Medulla oblongata (tissue), 1 donor: Measurements from ENCODE around the gene TCAP.

ENCODE experiments used
- DNase-seq: peaks from one replicate; pipeline ENCODE4 v3.0.0-alpha.2; 2015; ENCODE audit errors: extremely low spot score

The TCAP gene

GRCh38 chr17:39664581-39665561 is at the start of gene TCAP:
Gene TCAP, plus strand, starts transcription at chr17:39665349. Its CDS starts 11 bp downstream, at chr17:39665360.
- DNase-seq: no peak

GRCh38 chr17:39615434-39615833 is 49.7 kb upstream of the TCAP start:
- no peak for DNase-seq

GRCh38 chr17:39617100-39617445 is 48.1 kb upstream of the TCAP start:
- no peak for DNase-seq

- no peak for DNase-seq
Observed at GRCh38 chr17:39617446-39618245, 47.5 kb upstream of the TCAP start.

GRCh38 chr17:39618246-39618913 is 46.8 kb upstream of the TCAP start:
- no peak for DNase-seq

GRCh38 chr17:39618956-39619785 is 46.0 kb upstream of the TCAP start:
- no peak for DNase-seq

- no peak for DNase-seq
Observed at GRCh38 chr17:39619786-39620101, 45.4 kb upstream of the TCAP start.

GRCh38 chr17:39621523-39622379 is 43.4 kb upstream of the TCAP start:
- DNase-seq: peak; percentile 93

- no peak for DNase-seq
Observed at GRCh38 chr17:39622380-39623006, 42.7 kb upstream of the TCAP start.

GRCh38 chr17:39623356-39623950 is 41.7 kb upstream of the TCAP start:
- peak; percentile 89 for DNase-seq

GRCh38 chr17:39624313-39624712 is 40.8 kb upstream of the TCAP start:
- DNase-seq: no peak

GRCh38 chr17:39625198-39625785 is 39.9 kb upstream of the TCAP start:
- DNase-seq: no peak

GRCh38 chr17:39626171-39627046 is 38.7 kb upstream of the TCAP start, which contains the start of gene PPP1R1B:
Gene PPP1R1B, plus strand, starts transcription at chr17:39626952. Its CDS starts 441 bp downstream, at chr17:39627393.
- peak; percentile 56 for DNase-seq

GRCh38 chr17:39627047-39627711 is 38.0 kb upstream of the TCAP start:
- DNase-seq: no peak

GRCh38 chr17:39627712-39628516 is 37.2 kb upstream of the TCAP start:
- DNase-seq: no peak

- DNase-seq: no peak
Observed at GRCh38 chr17:39628655-39629493, 36.3 kb upstream of the TCAP start.
